ENCODE results near the gene FREY1. TPM values are rescaled to one million over a fixed set of nuclear protein-coding genes. Genes with fewer than 3 reads are reported as not detected.

FREY1 gene
- total and polyA plus RNA-seq, 2 donors (not counting 1 experiment from before 2014, with no cell fraction given) = 0.82 to 6.6 TPM

DNA sequence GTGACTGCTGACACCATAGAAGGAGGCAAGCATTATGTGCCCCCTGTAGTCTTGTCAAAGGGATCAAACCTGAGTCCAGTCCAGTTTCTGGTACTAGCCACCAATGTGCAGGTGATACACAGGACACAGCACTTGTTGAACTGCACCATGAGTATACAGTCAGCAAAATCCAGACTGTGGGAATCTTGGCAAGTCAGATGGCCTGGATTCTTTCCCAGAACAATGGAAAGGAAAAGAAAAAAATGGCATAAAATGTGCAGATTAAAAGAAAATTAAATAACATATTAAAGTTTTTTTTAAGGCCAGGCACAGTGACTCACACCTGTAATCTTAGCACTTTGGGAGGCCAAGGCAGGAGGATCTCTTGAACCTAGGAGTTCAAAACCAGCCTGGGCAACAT is 43.0 kb downstream of the FREY1 start:
- H3K27ac Mint-ChIP-seq = no peak overlapping the region
- Histone ChIP-seq H3K27ac (ENCODE audit: low read length in 2 of 2) (no peak overlapping the region), H3K79me2 (ENCODE audit: control insufficient read depth, insufficient read depth, low read length) (peaks cover 4% of the 10 kb centered on the region), H3K9me3 (ENCODE audit: control extremely low read depth in 1 of 3, control insufficient read depth in 2 of 3, insufficient read depth in 1 of 3, low read length in 2 of 3) (no peaks in the 10 kb centered on the region), H3K4me3 (ENCODE audit: control extremely low read depth in 1 of 5, extremely low read depth in 1 of 5, insufficient read depth in 1 of 5, low read depth in 2 of 5, low read length in 4 of 5) (no peak overlapping the region), H3K36me3 (replicated peaks in 1 of 2; ENCODE audit: control extremely low read depth in 1 of 2, control insufficient read depth in 1 of 2, extremely low read depth in 1 of 2, insufficient read depth in 2 of 2, low read length in 1 of 2) (peaks cover 6 to 89% of the 10 kb centered on the region in 2 experiments), H2AFZ (ENCODE audit: insufficient read depth, low read depth, low read length, poor library complexity, severe bottlenecking) (no peak overlapping the region), H3K4me1 (ENCODE audit: control insufficient read depth in 2 of 2, insufficient read depth in 2 of 2, low read length in 2 of 2) (no peaks in the 10 kb centered on the region), H3K9ac (ENCODE audit: low read length) (no peak overlapping the region), H3K4me2 (replicated peaks; ENCODE audit: low read depth, low read length, poor library complexity, severe bottlenecking) (no peak overlapping the region), H3K27me3 (replicated peaks in 1 of 4; ENCODE audit: control extremely low read depth in 1 of 4, control insufficient read depth in 3 of 4, insufficient read depth in 4 of 4, low read length in 3 of 4) (no peaks in the 10 kb centered on the region), H4K20me1 (ENCODE audit: control insufficient read depth, insufficient read depth, low read length, poor library complexity, severe bottlenecking) (peaks cover 20% of the 10 kb centered on the region)
- POLR2A ChIA-PET = no interaction called here
- no peak overlapping the region for H3K4me3 Mint-ChIP-seq
- no peak for TF ChIP-seq EZH2 (IDR thresholded peaks at IDR 0.05; ENCODE audit: borderline replicate concordance, insufficient read depth, low read depth, low read length, poor library complexity, severe bottlenecking)
- TF ChIP-seq, protein P1, sequence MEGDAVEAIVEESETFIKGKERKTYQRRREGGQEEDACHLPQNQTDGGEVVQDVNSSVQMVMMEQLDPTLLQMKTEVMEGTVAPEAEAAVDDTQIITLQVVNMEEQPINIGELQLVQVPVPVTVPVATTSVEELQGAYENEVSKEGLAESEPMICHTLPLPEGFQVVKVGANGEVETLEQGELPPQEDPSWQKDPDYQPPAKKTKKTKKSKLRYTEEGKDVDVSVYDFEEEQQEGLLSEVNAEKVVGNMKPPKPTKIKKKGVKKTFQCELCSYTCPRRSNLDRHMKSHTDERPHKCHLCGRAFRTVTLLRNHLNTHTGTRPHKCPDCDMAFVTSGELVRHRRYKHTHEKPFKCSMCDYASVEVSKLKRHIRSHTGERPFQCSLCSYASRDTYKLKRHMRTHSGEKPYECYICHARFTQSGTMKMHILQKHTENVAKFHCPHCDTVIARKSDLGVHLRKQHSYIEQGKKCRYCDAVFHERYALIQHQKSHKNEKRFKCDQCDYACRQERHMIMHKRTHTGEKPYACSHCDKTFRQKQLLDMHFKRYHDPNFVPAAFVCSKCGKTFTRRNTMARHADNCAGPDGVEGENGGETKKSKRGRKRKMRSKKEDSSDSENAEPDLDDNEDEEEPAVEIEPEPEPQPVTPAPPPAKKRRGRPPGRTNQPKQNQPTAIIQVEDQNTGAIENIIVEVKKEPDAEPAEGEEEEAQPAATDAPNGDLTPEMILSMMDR (IDR thresholded peaks at IDR 0.05) = no peak
- DNase-seq (no peak), ATAC-seq (ENCODE audit: low read depth) (no peak)
- CTCF ChIA-PET = interaction anchor here (1.1 to 1.7 kb wide), 2 partner anchors 9 to 143 kb away, joined by 3 to 4 read pairs; no protein-coding TSS in a partner anchor
- intact Hi-C loops (cut with micrococcal nuclease) = no loop called here
- no peaks in the 10 kb centered on the region for H3K9me3 Mint-ChIP-seq (ENCODE audit: insufficient read depth)
- H3K4me1 Mint-ChIP-seq = no peaks in the 10 kb centered on the region
- no peaks in the 10 kb centered on the region for H3K27me3 Mint-ChIP-seq

DNA sequence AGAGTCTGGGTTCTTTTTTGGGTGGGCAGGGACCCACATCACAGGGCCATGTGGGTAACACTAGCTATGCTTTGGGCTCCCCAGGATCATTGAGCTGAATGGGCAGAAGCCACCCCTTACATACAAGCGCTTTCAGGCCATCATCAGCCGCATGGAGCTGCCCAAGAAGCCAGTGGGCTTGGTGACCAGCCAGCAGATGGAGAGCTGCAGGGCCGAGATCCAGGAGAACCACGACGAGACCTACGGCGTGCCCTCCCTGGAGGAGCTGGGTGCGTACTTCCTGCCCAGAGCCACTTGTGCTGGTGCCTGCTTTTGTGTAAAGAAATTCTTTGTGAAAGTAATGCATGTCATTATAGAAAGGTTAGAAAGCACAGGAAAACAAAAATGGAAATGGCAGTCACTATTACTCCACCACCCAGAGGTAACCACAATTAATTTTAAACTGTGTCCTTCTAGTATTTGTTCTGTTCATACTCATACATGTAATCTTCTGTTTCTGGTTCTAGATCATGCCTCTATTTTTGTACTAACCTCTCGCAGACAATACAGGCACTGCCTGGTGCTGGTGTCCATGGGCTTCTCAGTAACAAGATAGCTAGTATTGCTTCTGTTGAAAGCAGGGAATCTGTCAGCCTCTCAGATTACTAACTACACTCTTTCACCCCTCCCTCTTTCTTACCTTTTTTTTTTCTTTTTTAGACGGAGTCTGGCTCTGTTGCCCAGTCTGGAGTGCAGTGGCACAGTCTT is 46.1 kb downstream of the FREY1 start:
- CTCF ChIA-PET = interaction anchor here (0.8 to 2.6 kb wide), 5 partner anchors 11 to 89 kb away, joined by 3 to 8 read pairs (median 4); partner anchors contain the start of gene CRY2
- POLR2A ChIA-PET = no interaction called here
- Mint-ChIP-seq H3K4me3 (no peak overlapping the region), H3K27me3 (no peaks in the 10 kb centered on the region), H3K9me3 (ENCODE audit: insufficient read depth) (no peaks in the 10 kb centered on the region), H3K27ac (no peak overlapping the region), H3K4me1 (no peaks in the 10 kb centered on the region)
- H3K27ac ChIP-seq (ENCODE audit: low read length in 2 of 2) = no peak overlapping the region
- DNase-seq (no peak), ATAC-seq (ENCODE audit: low read depth) (no peak)
- H4K20me1 ChIP-seq (ENCODE audit: control insufficient read depth, insufficient read depth, low read length, poor library complexity, severe bottlenecking) = peaks cover 49% of the 10 kb centered on the region
- H3K4me2 ChIP-seq (replicated peaks; ENCODE audit: low read depth, low read length, poor library complexity, severe bottlenecking) = no peak overlapping the region
- TF ChIP-seq EZH2 (IDR thresholded peaks at IDR 0.05; ENCODE audit: borderline replicate concordance, insufficient read depth, low read depth, low read length, poor library complexity, severe bottlenecking) = no peak
- TF ChIP-seq, protein P1 (IDR thresholded peaks at IDR 0.05) = no peak
- H3K27me3 ChIP-seq (replicated peaks in 1 of 4; ENCODE audit: control extremely low read depth in 1 of 4, control insufficient read depth in 3 of 4, insufficient read depth in 4 of 4, low read length in 3 of 4) = no peaks in the 10 kb centered on the region
- no peak overlapping the region for H2AFZ ChIP-seq (ENCODE audit: insufficient read depth, low read depth, low read length, poor library complexity, severe bottlenecking)
- H3K36me3 ChIP-seq (replicated peaks in 1 of 2; ENCODE audit: control extremely low read depth in 1 of 2, control insufficient read depth in 1 of 2, extremely low read depth in 1 of 2, insufficient read depth in 2 of 2, low read length in 1 of 2) = peaks cover 6 to 92% of the 10 kb centered on the region in 2 experiments
- H3K4me3 ChIP-seq (ENCODE audit: control extremely low read depth in 1 of 5, extremely low read depth in 1 of 5, insufficient read depth in 1 of 5, low read depth in 2 of 5, low read length in 4 of 5) = no peak overlapping the region
- H3K9me3 ChIP-seq (ENCODE audit: control extremely low read depth in 1 of 3, control insufficient read depth in 2 of 3, insufficient read depth in 1 of 3, low read length in 2 of 3) = no peaks in the 10 kb centered on the region
- intact Hi-C loops (cut with micrococcal nuclease) = no loop called here
- no peak overlapping the region for H3K9ac ChIP-seq (ENCODE audit: low read length)
- peaks cover 23% of the 10 kb centered on the region for H3K79me2 ChIP-seq (ENCODE audit: control insufficient read depth, insufficient read depth, low read length)
- no peaks in the 10 kb centered on the region for H3K4me1 ChIP-seq (ENCODE audit: control insufficient read depth in 2 of 2, insufficient read depth in 2 of 2, low read length in 2 of 2)
- 100% methylated on average over 9 of the region's 10 CpGs for WGBS (ENCODE audit: insufficient coverage)

All from B cell (primary cell).